HepG2 (cell line): ENCODE measurements around the gene STARD5. TPM values are rescaled to one million over a fixed set of nuclear protein-coding genes. Genes with fewer than 3 reads are reported as not detected.
A peak's percentile ranks its signal among the peaks of the same experiment; 100 is the strongest.

Source experiments
- CBX5 ChIP-seq: sonication (generic); formaldehyde crosslinking; IDR thresholded peaks from 2 replicates; pipeline ENCODE4 v1.4.0; 2020; ENCODE audit warnings: missing genetic modification reagents, borderline replicate concordance
- EP300 ChIP-seq, 3 experiments: sonication (generic) in 1 of 3; formaldehyde crosslinking in 1 of 3; IDR thresholded peaks; 2 replicates each; pipeline versions ENCODE4 v1.5.1 to v1.6.1; 2011 to 2020; ENCODE audit warnings: low read depth in 2 of 3, low read length in 2 of 3, borderline replicate concordance in 1 of 3, improper control_type of control experiment in 1 of 3, mild to moderate bottlenecking in 1 of 3, missing genetic modification reagents in 1 of 3, moderate library complexity in 1 of 3
- ESRRA ChIP-seq: sonication (generic); formaldehyde crosslinking; IDR thresholded peaks from 2 replicates; pipeline ENCODE4 v1.5.1; 2020; ENCODE audit warnings: mild to moderate bottlenecking, low read depth, missing genetic modification reagents
- FOXM1 ChIP-seq: sonication (generic); formaldehyde crosslinking; IDR thresholded peaks from 2 replicates; pipeline ENCODE4 v1.5.0; 2020; ENCODE audit warnings: missing genetic modification reagents
- FOXO1 ChIP-seq: sonication (generic); formaldehyde crosslinking; IDR thresholded peaks from 2 replicates; pipeline ENCODE4 v1.4.0; 2020; ENCODE audit warnings: missing genetic modification reagents
- GFI1 ChIP-seq: sonication (generic); formaldehyde crosslinking; IDR thresholded peaks from 2 replicates; pipeline ENCODE4 v1.5.0; 2020; ENCODE audit warnings: missing genetic modification reagents, mild to moderate bottlenecking, borderline replicate concordance
- KLF11 ChIP-seq: IDR thresholded peaks from 2 replicates; pipeline ENCODE4 v1.6.1; 2016; ENCODE audit warnings: missing compliant biosample characterization
- LCORL ChIP-seq, 2 experiments: fragments of 450-650 bp in 1 of 2; sonication (generic) in 1 of 2; formaldehyde crosslinking in 1 of 2; IDR thresholded peaks; 2 replicates each; pipeline versions ENCODE4 v1.5.0 to v1.6.1; 2017 to 2020; ENCODE audit warnings: antibody characterized with exemption in 1 of 2, missing genetic modification reagents in 1 of 2
- NCOA5 ChIP-seq: sonication (generic); formaldehyde crosslinking; IDR thresholded peaks from 2 replicates; pipeline ENCODE4 v1.4.0; 2020; ENCODE audit warnings: missing genetic modification reagents
- REXO4 ChIP-seq: sonication (generic); formaldehyde crosslinking; IDR thresholded peaks from 2 replicates; pipeline ENCODE4 v1.8.0; 2022; ENCODE audit warnings: missing genetic modification reagents, mild to moderate bottlenecking, borderline replicate concordance
- SETDB1 ChIP-seq: sonication (generic); formaldehyde crosslinking; IDR thresholded peaks from 2 replicates; pipeline ENCODE4 v1.5.1; 2020; ENCODE audit warnings: missing genetic modification reagents, mild to moderate bottlenecking, borderline replicate concordance
- TSC22D2 ChIP-seq: sonication (generic); formaldehyde crosslinking; IDR thresholded peaks from 2 replicates; pipeline ENCODE4 v1.5.1; 2020; ENCODE audit warnings: missing genetic modification reagents, mild to moderate bottlenecking, borderline replicate concordance
- ZNF17 ChIP-seq: sonication (generic); formaldehyde crosslinking; IDR thresholded peaks from 2 replicates; pipeline ENCODE4 v1.5.0; 2020; ENCODE audit warnings: mild to moderate bottlenecking, missing genetic modification reagents
- ZNF484 ChIP-seq: sonication (generic); formaldehyde crosslinking; IDR thresholded peaks from 2 replicates; pipeline ENCODE4 v1.5.1; 2020; ENCODE audit warnings: mild to moderate bottlenecking, low read depth, missing genetic modification reagents, borderline replicate concordance
- ZNF567 ChIP-seq: sonication (generic); formaldehyde crosslinking; IDR thresholded peaks from 2 replicates; pipeline ENCODE4 v1.8.1; 2023; ENCODE audit warnings: mild to moderate bottlenecking, missing genetic modification reagents, borderline replicate concordance
- ZNF713 ChIP-seq: sonication (generic); formaldehyde crosslinking; IDR thresholded peaks from 2 replicates; pipeline ENCODE4 v1.4.0; 2020; ENCODE audit warnings: mild to moderate bottlenecking, missing genetic modification reagents
- polyA plus RNA-seq, 8 experiments: library from polyadenylated mRNA; depleted of rRNA in 3 of 8; stranded (reverse) in 7 of 8; unstranded in 1 of 8; fragments of >200 nt; fragmentation: Illumina TruSeq in 4 of 8; extraction: Trizol in 4 of 8; gene quantifications; 2 replicates each; pipeline versions ENCODE4 v1.2.1 to v1.2.3, GENCODE V29; 2011 to 2016; ENCODE audit warnings: low read depth in 4 of 8, missing spikeins in 1 of 8, mixed read lengths in 1 of 8; ENCODE audit not compliant: insufficient read depth in 1 of 8
- total RNA-seq, 5 experiments: library from RNA; depleted of rRNA; stranded (reverse); fragments of >200 nt; fragmentation: Illumina TruSeq; extraction: Trizol; gene quantifications; 2 replicates each; pipeline ENCODE4 v1.2.3, GENCODE V29; 2016; ENCODE audit warnings: low read depth in 1 of 5
- TF ChIP-seq, protein P1 (sequence below): sonication (generic); formaldehyde crosslinking; IDR thresholded peaks from 2 replicates; pipeline ENCODE4 v1.5.0; 2020; ENCODE audit warnings: mild to moderate bottlenecking, missing genetic modification reagents
- TF ChIP-seq, protein P2 (sequence below): sonication (generic); formaldehyde crosslinking; IDR thresholded peaks from 2 replicates; pipeline ENCODE4 v1.4.0; 2020; ENCODE audit warnings: mild to moderate bottlenecking, missing genetic modification reagents
- TF ChIP-seq, protein P3 (sequence below): sonication (generic); formaldehyde crosslinking; IDR thresholded peaks from 2 replicates; pipeline ENCODE4 v1.8.0; 2022; ENCODE audit warnings: missing genetic modification reagents, mild to moderate bottlenecking, moderate library complexity, borderline replicate concordance
- TF ChIP-seq, protein P4 (sequence below): sonication (generic); formaldehyde crosslinking; IDR thresholded peaks from 2 replicates; pipeline ENCODE4 v1.5.0; 2020; ENCODE audit warnings: mild to moderate bottlenecking, missing genetic modification reagents

Gene STARD5
- total and polyA plus RNA-seq, 2 of the 13 experiments (the other 11 are each of a cell fraction or from before 2014, with no cell fraction given): 3.1 to 3.5 TPM

DNA sequence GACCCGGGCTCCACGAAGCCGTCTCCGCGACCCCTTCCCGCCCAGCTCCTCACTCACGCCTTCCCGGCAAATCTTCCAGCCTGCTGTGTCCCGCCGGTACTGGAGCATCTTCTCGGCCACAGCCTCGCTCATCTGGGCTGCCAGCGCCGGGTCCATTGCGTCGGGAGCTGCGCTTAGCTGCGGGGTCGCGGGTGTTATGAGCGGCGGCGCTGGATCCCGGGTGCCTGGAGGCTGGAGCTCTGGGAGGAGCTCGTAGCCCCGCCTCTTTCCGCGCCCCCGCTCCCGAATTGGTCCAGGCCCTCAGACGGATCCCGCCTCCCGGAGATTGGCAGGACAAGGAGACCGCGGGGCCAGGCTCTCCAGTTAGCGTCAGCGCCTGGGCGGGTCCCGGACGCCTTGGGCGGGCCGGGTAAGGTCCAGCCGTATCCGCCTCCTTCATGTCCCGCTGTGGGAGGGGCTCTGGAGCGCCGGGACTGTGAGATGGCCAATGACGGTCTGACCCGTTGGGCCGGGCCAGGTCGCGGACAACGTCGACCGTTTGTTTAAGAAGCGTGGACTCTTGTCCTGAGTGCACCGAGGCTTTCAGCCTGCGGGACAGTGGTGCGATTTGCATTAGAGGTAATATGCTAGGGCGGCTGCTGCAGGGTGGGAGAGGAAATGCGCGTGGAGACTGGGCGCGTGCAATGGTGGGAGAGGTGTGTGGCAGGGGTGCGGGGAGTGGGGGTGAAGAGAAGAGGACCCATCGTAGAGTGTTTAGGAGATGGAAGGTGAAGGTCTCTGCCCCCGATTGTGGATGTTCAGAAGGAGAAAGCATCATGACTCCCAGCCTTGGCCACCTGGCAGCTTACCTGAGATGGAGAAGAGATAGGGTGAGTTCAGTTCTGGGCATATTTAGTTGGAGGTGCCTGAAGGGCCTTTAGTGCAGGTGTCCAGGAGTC is at the start of gene STARD5 (continued):
- TF ChIP-seq EP300 (IDR thresholded peaks at IDR 0.05; ENCODE audit: low read depth in 2 of 2, low read length in 2 of 2) (no peak), EP300 (CRISPR knock-in tag; IDR thresholded peaks at IDR 0.05; ENCODE audit: borderline replicate concordance) (no peak), ZNF484 (no peak), ZNF17 (CRISPR knock-in tag) (no peak), LCORL (IDR thresholded peaks at IDR 0.05) (no peak), LCORL (CRISPR knock-in tag; IDR thresholded peaks at IDR 0.05) (no peak), REXO4 (no peak), ZNF567 (CRISPR knock-in tag) (no peak), NCOA5 (CRISPR knock-in tag) (no peak), GFI1 (no peak), CBX5 (CRISPR knock-in tag) (no peak), TSC22D2 (CRISPR knock-in tag) (no peak), SETDB1 (CRISPR knock-in tag) (no peak), KLF11 (CRISPR knock-in tag) (no peak), FOXO1 (CRISPR knock-in tag) (no peak), ZNF713 (0 out of 2 replicates have a peak, but pooled peaks have one; percentile 25), ESRRA (CRISPR knock-in tag) (no peak), FOXM1 (no peak)
- TF ChIP-seq, protein P1, sequence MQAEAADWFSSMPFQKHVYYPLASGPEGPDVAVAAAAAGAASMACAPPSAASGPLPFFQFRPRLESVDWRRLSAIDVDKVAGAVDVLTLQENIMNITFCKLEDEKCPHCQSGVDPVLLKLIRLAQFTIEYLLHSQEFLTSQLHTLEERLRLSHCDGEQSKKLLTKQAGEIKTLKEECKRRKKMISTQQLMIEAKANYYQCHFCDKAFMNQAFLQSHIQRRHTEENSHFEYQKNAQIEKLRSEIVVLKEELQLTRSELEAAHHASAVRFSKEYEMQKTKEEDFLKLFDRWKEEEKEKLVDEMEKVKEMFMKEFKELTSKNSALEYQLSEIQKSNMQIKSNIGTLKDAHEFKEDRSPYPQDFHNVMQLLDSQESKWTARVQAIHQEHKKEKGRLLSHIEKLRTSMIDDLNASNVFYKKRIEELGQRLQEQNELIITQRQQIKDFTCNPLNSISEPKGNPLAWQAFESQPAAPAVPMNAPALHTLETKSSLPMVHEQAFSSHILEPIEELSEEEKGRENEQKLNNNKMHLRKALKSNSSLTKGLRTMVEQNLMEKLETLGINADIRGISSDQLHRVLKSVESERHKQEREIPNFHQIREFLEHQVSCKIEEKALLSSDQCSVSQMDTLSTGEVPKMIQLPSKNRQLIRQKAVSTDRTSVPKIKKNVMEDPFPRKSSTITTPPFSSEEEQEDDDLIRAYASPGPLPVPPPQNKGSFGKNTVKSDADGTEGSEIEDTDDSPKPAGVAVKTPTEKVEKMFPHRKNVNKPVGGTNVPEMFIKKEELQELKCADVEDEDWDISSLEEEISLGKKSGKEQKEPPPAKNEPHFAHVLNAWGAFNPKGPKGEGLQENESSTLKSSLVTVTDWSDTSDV (CRISPR knock-in tag): no peak
- TF ChIP-seq, protein P2, sequence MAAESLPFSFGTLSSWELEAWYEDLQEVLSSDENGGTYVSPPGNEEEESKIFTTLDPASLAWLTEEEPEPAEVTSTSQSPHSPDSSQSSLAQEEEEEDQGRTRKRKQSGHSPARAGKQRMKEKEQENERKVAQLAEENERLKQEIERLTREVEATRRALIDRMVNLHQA (CRISPR knock-in tag): no peak
- TF ChIP-seq, protein P3, sequence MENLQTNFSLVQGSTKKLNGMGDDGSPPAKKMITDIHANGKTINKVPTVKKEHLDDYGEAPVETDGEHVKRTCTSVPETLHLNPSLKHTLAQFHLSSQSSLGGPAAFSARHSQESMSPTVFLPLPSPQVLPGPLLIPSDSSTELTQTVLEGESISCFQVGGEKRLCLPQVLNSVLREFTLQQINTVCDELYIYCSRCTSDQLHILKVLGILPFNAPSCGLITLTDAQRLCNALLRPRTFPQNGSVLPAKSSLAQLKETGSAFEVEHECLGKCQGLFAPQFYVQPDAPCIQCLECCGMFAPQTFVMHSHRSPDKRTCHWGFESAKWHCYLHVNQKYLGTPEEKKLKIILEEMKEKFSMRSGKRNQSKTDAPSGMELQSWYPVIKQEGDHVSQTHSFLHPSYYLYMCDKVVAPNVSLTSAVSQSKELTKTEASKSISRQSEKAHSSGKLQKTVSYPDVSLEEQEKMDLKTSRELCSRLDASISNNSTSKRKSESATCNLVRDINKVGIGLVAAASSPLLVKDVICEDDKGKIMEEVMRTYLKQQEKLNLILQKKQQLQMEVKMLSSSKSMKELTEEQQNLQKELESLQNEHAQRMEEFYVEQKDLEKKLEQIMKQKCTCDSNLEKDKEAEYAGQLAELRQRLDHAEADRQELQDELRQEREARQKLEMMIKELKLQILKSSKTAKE (CRISPR knock-in tag): peak; percentile 33; the same call in 1 of the 2 replicates
- TF ChIP-seq, protein P4, sequence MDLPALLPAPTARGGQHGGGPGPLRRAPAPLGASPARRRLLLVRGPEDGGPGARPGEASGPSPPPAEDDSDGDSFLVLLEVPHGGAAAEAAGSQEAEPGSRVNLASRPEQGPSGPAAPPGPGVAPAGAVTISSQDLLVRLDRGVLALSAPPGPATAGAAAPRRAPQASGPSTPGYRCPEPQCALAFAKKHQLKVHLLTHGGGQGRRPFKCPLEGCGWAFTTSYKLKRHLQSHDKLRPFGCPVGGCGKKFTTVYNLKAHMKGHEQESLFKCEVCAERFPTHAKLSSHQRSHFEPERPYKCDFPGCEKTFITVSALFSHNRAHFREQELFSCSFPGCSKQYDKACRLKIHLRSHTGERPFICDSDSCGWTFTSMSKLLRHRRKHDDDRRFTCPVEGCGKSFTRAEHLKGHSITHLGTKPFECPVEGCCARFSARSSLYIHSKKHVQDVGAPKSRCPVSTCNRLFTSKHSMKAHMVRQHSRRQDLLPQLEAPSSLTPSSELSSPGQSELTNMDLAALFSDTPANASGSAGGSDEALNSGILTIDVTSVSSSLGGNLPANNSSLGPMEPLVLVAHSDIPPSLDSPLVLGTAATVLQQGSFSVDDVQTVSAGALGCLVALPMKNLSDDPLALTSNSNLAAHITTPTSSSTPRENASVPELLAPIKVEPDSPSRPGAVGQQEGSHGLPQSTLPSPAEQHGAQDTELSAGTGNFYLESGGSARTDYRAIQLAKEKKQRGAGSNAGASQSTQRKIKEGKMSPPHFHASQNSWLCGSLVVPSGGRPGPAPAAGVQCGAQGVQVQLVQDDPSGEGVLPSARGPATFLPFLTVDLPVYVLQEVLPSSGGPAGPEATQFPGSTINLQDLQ (CRISPR knock-in tag): no peak
